H1 (cell line): ENCODE measurements around the gene ABCC11. TPM values are rescaled to one million over a fixed set of nuclear protein-coding genes. Genes with fewer than 3 reads are reported as not detected.

Experiments
- CTCF ChIA-PET: fragments of 300-600 bp; sonication (Branson Sonifier 250); formaldehyde crosslinking; loops from one replicate; lab custom pipeline; 2021; ENCODE audit not compliant: partially characterized antibody; lab: Charles Lee
- POLR2A ChIA-PET: fragments of 300-600 bp; sonication (Branson Sonifier 250); formaldehyde crosslinking; loops from one replicate; lab custom pipeline; 2021; ENCODE audit warnings: inconsistent platforms; ENCODE audit not compliant: partially characterized antibody; lab: Charles Lee
- DNase-seq, 2 experiments: peaks; one replicate each; pipeline versions ENCODE4 v3.0.0 to v3.0.0-alpha.2; 2010 to 2022; ENCODE audit warnings: low spot score in 2 of 2, low read depth in 1 of 2, mixed read lengths in 1 of 2
- FAIRE-seq: peaks from 2 replicates; lab custom pipeline; 2011; peaks lifted over from hg19 to GRCh38; lab: Jason Lieb, UNC
- H2AFZ ChIP-seq: 2 replicates; pipeline ENCODE4 v1.8.1; 2012; ENCODE audit warnings: low read length, inconsistent platforms
- H2AK5ac ChIP-seq: 2 replicates; pipeline ENCODE4 v1.6.1; 2013; ENCODE audit warnings: low read depth, low read length
- H2BK120ac ChIP-seq: replicated peaks from 2 replicates; pipeline ENCODE3; 2013; ENCODE audit warnings: low read depth, low read length, inconsistent platforms
- H2BK12ac ChIP-seq: 2 replicates; pipeline ENCODE4 v1.6.1; 2013; ENCODE audit warnings: low read depth, low read length
- H2BK15ac ChIP-seq: 2 replicates; pipeline ENCODE4 v1.6.1; 2013; ENCODE audit warnings: low read length
- H2BK20ac ChIP-seq: 2 replicates; pipeline ENCODE4 v1.6.1; 2013; ENCODE audit warnings: low read length
- H2BK5ac ChIP-seq: 2 replicates; pipeline ENCODE4 v1.6.1; 2013; ENCODE audit warnings: low read depth, low read length
- H3K14ac ChIP-seq: 2 replicates; pipeline ENCODE4 v1.6.1; 2013; ENCODE audit warnings: inconsistent platforms; ENCODE audit not compliant: insufficient read length
- H3K18ac ChIP-seq: 2 replicates; pipeline ENCODE4 v1.6.1; 2013; ENCODE audit warnings: low read length; ENCODE audit errors: extremely low read depth
- H3K23ac ChIP-seq: 2 replicates; pipeline ENCODE4 v1.6.1; 2013; ENCODE audit warnings: inconsistent platforms; ENCODE audit not compliant: insufficient read length
- H3K23me2 ChIP-seq: 2 replicates; pipeline ENCODE4 v1.6.1; 2013; ENCODE audit warnings: low read depth, low read length
- H3K27ac ChIP-seq: 2 replicates; pipeline ENCODE4 v1.6.1; 2011; ENCODE audit warnings: low read depth, low read length, inconsistent platforms
- H3K27me3 ChIP-seq, 4 experiments: replicated peaks in 1 of 4; 1 replicate in 1 of 4; 2 replicates in 3 of 4; pipeline versions ENCODE4 v1.6.1 to v1.8.1; 2011 to 2013; ENCODE audit warnings: low read length in 3 of 4, mild to moderate bottlenecking in 3 of 4, inconsistent platforms in 2 of 4, mixed read lengths in 2 of 4, moderate library complexity in 1 of 4; ENCODE audit not compliant: control insufficient read depth in 3 of 4, insufficient read depth in 3 of 4; ENCODE audit errors: extremely low read depth in 1 of 4
- H3K36me3 ChIP-seq, 4 experiments: 2 replicates each; pipeline versions ENCODE4 v1.6.1 to v1.8.1; 2011 to 2013; ENCODE audit warnings: mild to moderate bottlenecking in 4 of 4, low read length in 3 of 4, moderate library complexity in 2 of 4, control low read depth in 1 of 4, inconsistent platforms in 1 of 4; ENCODE audit not compliant: insufficient read depth in 4 of 4, control insufficient read depth in 2 of 4
- H3K4ac ChIP-seq: replicated peaks from 2 replicates; pipeline ENCODE3; 2013; ENCODE audit warnings: low read length, low read depth, mixed read lengths, inconsistent platforms; ENCODE audit not compliant: insufficient read length
- H3K4me1 ChIP-seq, 4 experiments: replicated peaks in 1 of 4; 1 replicate in 1 of 4; 2 replicates in 3 of 4; pipeline versions ENCODE4 v1.6.1 to v1.8.1; 2011 to 2013; ENCODE audit warnings: low read length in 3 of 4, inconsistent platforms in 2 of 4, mixed read lengths in 1 of 4; ENCODE audit not compliant: insufficient read depth in 4 of 4, control insufficient read depth in 3 of 4
- H3K4me2 ChIP-seq, 2 experiments: 2 replicates each; pipeline versions ENCODE4 v1.6.1 to v1.8.1; 2011 to 2013; ENCODE audit warnings: low read depth in 2 of 2, low read length in 2 of 2, control low read depth in 1 of 2, inconsistent platforms in 1 of 2, mild to moderate bottlenecking in 1 of 2; ENCODE audit not compliant: insufficient read depth in 1 of 2
- H3K4me3 ChIP-seq, 4 experiments: fragments of 200-600, 300-600 bp in 1 of 4; sonication (generic), shearing (Covaris generic), sonication (Bioruptor Twin) in 1 of 4; 2 replicates each; pipeline versions ENCODE4 v1.5.1 to v1.8.1; 2011 to 2016; ENCODE audit warnings: low read length in 4 of 4, low read depth in 3 of 4, control low read depth in 2 of 4, inconsistent platforms in 2 of 4, mild to moderate bottlenecking in 2 of 4, mixed read lengths in 1 of 4, moderate library complexity in 1 of 4; ENCODE audit not compliant: insufficient read depth in 2 of 4; ENCODE audit errors: extremely low read depth in 1 of 4
- H3K56ac ChIP-seq: replicated peaks from 2 replicates; pipeline ENCODE3; 2013; ENCODE audit warnings: low read depth, mild to moderate bottlenecking, mixed read lengths, low read length, inconsistent platforms; ENCODE audit not compliant: insufficient read length
- H3K79me1 ChIP-seq: 2 replicates; pipeline ENCODE4 v1.6.1; 2013; ENCODE audit warnings: low read depth, low read length, control low read depth
- H3K79me2 ChIP-seq, 2 experiments: 2 replicates each; pipeline versions ENCODE4 v1.6.1 to v1.8.1; 2012 to 2013; ENCODE audit warnings: low read length in 2 of 2, mild to moderate bottlenecking in 2 of 2, inconsistent platforms in 1 of 2; ENCODE audit not compliant: insufficient read depth in 2 of 2, control insufficient read depth in 1 of 2
- H3K9ac ChIP-seq, 4 experiments: replicated peaks in 1 of 4; 1 replicate in 1 of 4; 2 replicates in 3 of 4; pipeline versions ENCODE4 v1.6.1 to v1.8.1; 2011 to 2013; ENCODE audit warnings: low read depth in 3 of 4, low read length in 3 of 4, control low read depth in 2 of 4, mild to moderate bottlenecking in 2 of 4, moderate library complexity in 2 of 4, inconsistent platforms in 1 of 4; ENCODE audit errors: extremely low read depth in 1 of 4
- H3K9me3 ChIP-seq, 2 experiments: 2 replicates each; pipeline versions ENCODE4 v1.6.1 to v1.8.1; 2012 to 2013; ENCODE audit warnings: mild to moderate bottlenecking in 2 of 2, moderate library complexity in 2 of 2, control low read depth in 1 of 2, inconsistent platforms in 1 of 2, low read depth in 1 of 2, low read length in 1 of 2, mixed read lengths in 1 of 2; ENCODE audit not compliant: insufficient read depth in 2 of 2
- H4K20me1 ChIP-seq, 2 experiments: replicated peaks in 1 of 2; 2 replicates each; pipeline versions ENCODE3 to v1.8.1; 2011 to 2013; ENCODE audit warnings: inconsistent platforms in 2 of 2, low read length in 2 of 2, mild to moderate bottlenecking in 1 of 2; ENCODE audit not compliant: insufficient read depth in 2 of 2, control insufficient read depth in 1 of 2
- H4K5ac ChIP-seq: 2 replicates; pipeline ENCODE4 v1.6.1; 2013; ENCODE audit warnings: low read length, low read depth, mixed read lengths, inconsistent platforms; ENCODE audit not compliant: insufficient read length
- H4K8ac ChIP-seq: 2 replicates; pipeline ENCODE4 v1.8.0; 2013; ENCODE audit warnings: mild to moderate bottlenecking, moderate library complexity, low read length, inconsistent platforms; ENCODE audit not compliant: insufficient read depth; ENCODE audit errors: extremely low read depth
- H4K91ac ChIP-seq: replicated peaks from 2 replicates; pipeline ENCODE3; 2013; ENCODE audit warnings: low read length, mixed read lengths, inconsistent platforms; ENCODE audit not compliant: insufficient read length
- ATF3 ChIP-seq: IDR thresholded peaks from 2 replicates; pipeline ENCODE4 v1.6.1; 2011; ENCODE audit warnings: low read depth, mild to moderate bottlenecking, low read length; ENCODE audit not compliant: insufficient read depth
- BACH1 ChIP-seq: IDR thresholded peaks from 2 replicates; pipeline ENCODE4 v1.6.1; 2012; ENCODE audit warnings: low read length, improper control_type of control experiment
- BRCA1 ChIP-seq: IDR thresholded peaks from 2 replicates; pipeline ENCODE4 v1.6.1; 2012; ENCODE audit warnings: low read depth, low read length, improper control_type of control experiment
- CHD2 ChIP-seq: IDR thresholded peaks from 2 replicates; pipeline ENCODE4 v1.6.1; 2012; ENCODE audit warnings: low read length, improper control_type of control experiment
- EP300 ChIP-seq, 2 experiments: IDR thresholded peaks; 1 replicate in 1 of 2; 2 replicates in 1 of 2; pipeline ENCODE4 v1.6.1; 2011 to 2012; ENCODE audit warnings: low read depth in 2 of 2, low read length in 2 of 2, mild to moderate bottlenecking in 2 of 2, borderline replicate concordance in 1 of 2, inconsistent platforms in 1 of 2, moderate library complexity in 1 of 2
- KDM5A ChIP-seq: fragments of 200-600 bp; IDR thresholded peaks from 2 replicates; pipeline ENCODE4 v1.7.1; 2012; ENCODE audit warnings: mild to moderate bottlenecking, low read length, inconsistent platforms, mixed read lengths
- MAFK ChIP-seq: IDR thresholded peaks from 2 replicates; pipeline ENCODE4 v1.6.1; 2012; ENCODE audit warnings: low read depth, mild to moderate bottlenecking, improper control_type of control experiment, low read length
- MAX ChIP-seq: IDR thresholded peaks from 2 replicates; pipeline ENCODE4 v1.6.1; 2012; ENCODE audit warnings: inconsistent platforms
- NANOG ChIP-seq: IDR thresholded peaks from 2 replicates; pipeline ENCODE4 v1.6.1; 2011; ENCODE audit warnings: low read length, low read depth, mild to moderate bottlenecking, inconsistent platforms; ENCODE audit not compliant: insufficient read depth, poor library complexity, severe bottlenecking
- PHF8 ChIP-seq: fragments of 200-600 bp; sonication (generic); conservative IDR thresholded peaks from 2 replicates; pipeline ENCODE4 v1.7.1; 2012; ENCODE audit warnings: low read depth, mild to moderate bottlenecking, inconsistent platforms, low read length, moderate library complexity
- POLR2A ChIP-seq, 2 experiments: IDR thresholded peaks; 1 replicate in 1 of 2; 2 replicates in 1 of 2; pipeline ENCODE4 v1.6.1; 2011; ENCODE audit warnings: low read depth in 2 of 2, low read length in 2 of 2, mild to moderate bottlenecking in 2 of 2; ENCODE audit errors: control extremely low read depth in 1 of 2
- SIX5 ChIP-seq: IDR thresholded peaks from 2 replicates; pipeline ENCODE4 v1.6.1; 2011; ENCODE audit warnings: mild to moderate bottlenecking, low read depth, low read length
- TAF1 ChIP-seq: IDR thresholded peaks from 2 replicates; pipeline ENCODE4 v1.6.1; 2011; ENCODE audit warnings: mild to moderate bottlenecking, low read depth, low read length
- TAF7 ChIP-seq: optimal IDR thresholded peaks from 2 replicates; pipeline ENCODE3; 2011; ENCODE audit warnings: low read depth, mild to moderate bottlenecking, inconsistent platforms, low read length, moderate library complexity, borderline replicate concordance
- WGBS, 2 experiments: shearing (Covaris generic) in 1 of 2; methylation state at CpG; one replicate each; pipeline versions ENCODE4 v1.1.6 to v1.1.7; 2013 to 2015; ENCODE audit warnings: low lambda C conversion rate in 2 of 2, mixed read lengths in 2 of 2, inconsistent platforms in 1 of 2, low coverage in 1 of 2, missing lambda C conversion rate in 1 of 2; ENCODE audit not compliant: insufficient replicate concordance in 2 of 2, insufficient coverage in 1 of 2, insufficient read length in 1 of 2; ENCODE audit errors: extremely low coverage in 1 of 2, missing lambda C conversion rate in 1 of 2; 5-methylcytosine and 5-hydroxymethylcytosine counted together
- polyA plus RNA-seq, 7 experiments: library from polyadenylated mRNA; depleted of rRNA in 3 of 7; stranded (reverse) in 5 of 7; unstranded in 2 of 7; fragments of >200 nt in 5 of 7; fragments of 200-250 nt in 2 of 7; gene quantifications; 1 replicate in 5 of 7; 2 replicates in 1 of 7; 4 replicates in 1 of 7; pipeline versions ENCODE4 v1.2.1 to v1.2.3, GENCODE V29; 2011 to 2013; ENCODE audit warnings: missing spikeins in 2 of 7, mixed read lengths in 2 of 7
- total RNA-seq: library from RNA; stranded (reverse); fragmentation: NEBNext Ultra II Directional; extraction: Animal tissue kit (Norgen Biotek cat#: 25700); gene quantifications from 2 replicates; pipeline ENCODE4 v1.2.1, GENCODE V29; 2021

Gene ABCC11
- total and polyA plus RNA-seq, 2 of the 8 experiments (the other 6 are each of a cell fraction or from before 2014, with no cell fraction given), result 0.06 TPM; not detected in 1

- H3K23me2 ChIP-seq, result no peaks in the 10 kb centered on the region
- H3K36me3 ChIP-seq, result peaks cover 0 to 5% (median 0%) of the 10 kb centered on the region in 4 experiments; a peak in 2 of 8 replicates
- no peak overlapping the region for H2AFZ ChIP-seq
- H3K79me2 ChIP-seq, result no peaks in the 10 kb centered on the region
- no peak overlapping the region for H3K4ac ChIP-seq
- no peak overlapping the region for H2AK5ac ChIP-seq
- H3K27ac ChIP-seq, result no peak overlapping the region
- ChIA-PET CTCF (interaction anchor here (1.3 to 2.4 kb wide), 3 partner anchors 9 to 20 kb away, joined by 3 to 9 read pairs (median 7); no protein-coding TSS in a partner anchor), POLR2A (no interaction called here)
- no peak overlapping the region for H4K8ac ChIP-seq
- H2BK20ac ChIP-seq, result no peak overlapping the region
- H3K14ac ChIP-seq, result no peak overlapping the region
- DNase-seq (no peak), FAIRE-seq (no peak)
- H3K79me1 ChIP-seq, result no peaks in the 10 kb centered on the region
- H3K27me3 ChIP-seq, result no peaks in the 10 kb centered on the region
- H4K5ac ChIP-seq, result no peak overlapping the region
- no peak overlapping the region for H3K18ac ChIP-seq
- peaks cover 0 to 2% of the 10 kb centered on the region in 2 experiments; a peak in 1 of 4 replicates for H3K9me3 ChIP-seq
- 94% methylated on average over 2 of the region's 2 CpGs; no CpG with 5 or more reads in 1 of the 2 experiments for WGBS, 2 experiments
- no peak overlapping the region for H3K4me2 ChIP-seq
- H2BK15ac ChIP-seq, result no peak overlapping the region
- H4K91ac ChIP-seq, result no peak overlapping the region
- no peak overlapping the region for H3K23ac ChIP-seq
- peaks cover 0 to 5% (median 0%) of the 10 kb centered on the region in 4 experiments; a peak in 1 of 7 replicates for H3K4me1 ChIP-seq
- no peak overlapping the region for H2BK12ac ChIP-seq
- no peaks in the 10 kb centered on the region for H4K20me1 ChIP-seq
- H3K4me3 ChIP-seq, result no peak overlapping the region
- H2BK120ac ChIP-seq, result no peak overlapping the region
- H3K56ac ChIP-seq, result no peak overlapping the region
- no peak overlapping the region for H3K9ac ChIP-seq
- H2BK5ac ChIP-seq, result no peak overlapping the region
- TF ChIP-seq SIX5 (no peak), NANOG (no peak), MAFK (no peak), TAF1 (no peak), KDM5A (no peak), BRCA1 (no peak), TAF7 (no peak), POLR2A (IDR thresholded peaks at IDR 0.05; ENCODE audit: control extremely low read depth in 1 of 2, low read depth in 2 of 2, low read length in 2 of 2) (no peak), ATF3 (no peak), BACH1 (no peak), PHF8 (no peak), EP300 (IDR thresholded peaks at IDR 0.05; ENCODE audit: borderline replicate concordance in 1 of 2, low read depth in 2 of 2, low read length in 2 of 2) (no peak), MAX (no peak), CHD2 (no peak)
Measured at GRCh38 chr16:48292452-48292851, 45.1 kb upstream of the ABCC11 start.
